ENCODE data around the gene USP17L17. TPM values are rescaled to one million over a fixed set of nuclear protein-coding genes. Genes with fewer than 3 reads are reported as not detected.
"Not testable (repeated sequence)": the region's sequence is repeated elsewhere in the genome, so short reads cannot be mapped to it uniquely, and the experiment has no call there.

The USP17L17 gene
- not detected in 2 replicates for total RNA-seq

- intact Hi-C loops (cut with micrococcal nuclease); H3K36me3 Mint-ChIP-seq (ENCODE audit: low read depth); H3K9me3 Mint-ChIP-seq; H3K27me3 Mint-ChIP-seq (ENCODE audit: insufficient read depth); DNase-seq (ENCODE audit: low spot score); H3K4me1 Mint-ChIP-seq (ENCODE audit: low read depth); H3K4me3 Mint-ChIP-seq; H3K27ac Mint-ChIP-seq: not testable (repeated sequence)
Measured at GRCh38 chr4:9243579-9243978, at the start of gene USP17L17. Gene USP17L17 (plus strand): TSS chr4:9243879. CDS start chr4:9243879, 0 bp downstream.

GRCh38 chr4:9210357-9210756, 33.3 kb upstream of the USP17L17 start, which contains the start of gene USP17L10:
Gene USP17L10 (plus strand): TSS chr4:9210657. CDS start chr4:9210657, 0 bp downstream.
- H3K9me3 Mint-ChIP-seq; H3K27me3 Mint-ChIP-seq (ENCODE audit: insufficient read depth); H3K4me1 Mint-ChIP-seq (ENCODE audit: low read depth); DNase-seq (ENCODE audit: low spot score); H3K36me3 Mint-ChIP-seq (ENCODE audit: low read depth); H3K27ac Mint-ChIP-seq; intact Hi-C loops (cut with micrococcal nuclease); H3K4me3 Mint-ChIP-seq: not testable (repeated sequence)

- H3K4me1 Mint-ChIP-seq (ENCODE audit: low read depth); intact Hi-C loops (cut with micrococcal nuclease); H3K27ac Mint-ChIP-seq; H3K4me3 Mint-ChIP-seq; H3K27me3 Mint-ChIP-seq (ENCODE audit: insufficient read depth); H3K9me3 Mint-ChIP-seq; H3K36me3 Mint-ChIP-seq (ENCODE audit: low read depth): not testable (repeated sequence)
- peak; percentile 0 for DNase-seq (ENCODE audit: low spot score)
Measured at GRCh38 chr4:9214701-9215100, 29.0 kb upstream of the USP17L17 start.

- H3K9me3 Mint-ChIP-seq; H3K27ac Mint-ChIP-seq; H3K27me3 Mint-ChIP-seq (ENCODE audit: insufficient read depth); H3K36me3 Mint-ChIP-seq (ENCODE audit: low read depth); H3K4me3 Mint-ChIP-seq; H3K4me1 Mint-ChIP-seq (ENCODE audit: low read depth); DNase-seq (ENCODE audit: low spot score); intact Hi-C loops (cut with micrococcal nuclease): not testable (repeated sequence)
Measured at GRCh38 chr4:9215105-9215504, 28.6 kb upstream of the USP17L17 start, which contains the start of gene USP17L11. Gene USP17L11 (plus strand): TSS chr4:9215405. CDS start chr4:9215405, 0 bp downstream.

- H3K27ac Mint-ChIP-seq; H3K9me3 Mint-ChIP-seq; H3K27me3 Mint-ChIP-seq (ENCODE audit: insufficient read depth); DNase-seq (ENCODE audit: low spot score); H3K4me3 Mint-ChIP-seq; H3K36me3 Mint-ChIP-seq (ENCODE audit: low read depth); H3K4me1 Mint-ChIP-seq (ENCODE audit: low read depth); intact Hi-C loops (cut with micrococcal nuclease): not testable (repeated sequence)
Measured at GRCh38 chr4:9219852-9220251, 23.8 kb upstream of the USP17L17 start, which contains the start of gene USP17L12. Gene USP17L12 (plus strand): TSS chr4:9220152. CDS start chr4:9220152, 0 bp downstream.

- H3K4me3 Mint-ChIP-seq; H3K27ac Mint-ChIP-seq; H3K4me1 Mint-ChIP-seq (ENCODE audit: low read depth); intact Hi-C loops (cut with micrococcal nuclease); DNase-seq (ENCODE audit: low spot score); H3K36me3 Mint-ChIP-seq (ENCODE audit: low read depth); H3K27me3 Mint-ChIP-seq (ENCODE audit: insufficient read depth); H3K9me3 Mint-ChIP-seq: not testable (repeated sequence)
Measured at GRCh38 chr4:9224596-9224995, 19.1 kb upstream of the USP17L17 start, which contains the start of gene USP17L13. Gene USP17L13 (plus strand): TSS chr4:9224896. CDS start chr4:9224896, 0 bp downstream.

GRCh38 chr4:9230249-9230648, 13.4 kb upstream of the USP17L17 start:
- intact Hi-C loops (cut with micrococcal nuclease); H3K4me3 Mint-ChIP-seq; H3K27me3 Mint-ChIP-seq (ENCODE audit: insufficient read depth); H3K27ac Mint-ChIP-seq; H3K4me1 Mint-ChIP-seq (ENCODE audit: low read depth); H3K36me3 Mint-ChIP-seq (ENCODE audit: low read depth); H3K9me3 Mint-ChIP-seq: not testable (repeated sequence)
- peak; percentile 0 for DNase-seq (ENCODE audit: low spot score)

GRCh38 chr4:9234085-9234484, 9.6 kb upstream of the USP17L17 start, which contains the start of gene USP17L15:
Gene USP17L15 (plus strand): TSS chr4:9234385. CDS start chr4:9234385, 0 bp downstream.
- H3K36me3 Mint-ChIP-seq (ENCODE audit: low read depth); H3K9me3 Mint-ChIP-seq; H3K27me3 Mint-ChIP-seq (ENCODE audit: insufficient read depth); H3K4me3 Mint-ChIP-seq; H3K27ac Mint-ChIP-seq; H3K4me1 Mint-ChIP-seq (ENCODE audit: low read depth); intact Hi-C loops (cut with micrococcal nuclease); DNase-seq (ENCODE audit: low spot score): not testable (repeated sequence)

- H3K27me3 Mint-ChIP-seq (ENCODE audit: insufficient read depth); DNase-seq (ENCODE audit: low spot score); H3K4me1 Mint-ChIP-seq (ENCODE audit: low read depth); intact Hi-C loops (cut with micrococcal nuclease); H3K9me3 Mint-ChIP-seq; H3K4me3 Mint-ChIP-seq; H3K36me3 Mint-ChIP-seq (ENCODE audit: low read depth); H3K27ac Mint-ChIP-seq: not testable (repeated sequence)
Measured at GRCh38 chr4:9238461-9238860, 5.2 kb upstream of the USP17L17 start.

GRCh38 chr4:9247953-9248680, 4.4 kb downstream of the USP17L17 start, which contains the start of gene USP17L18:
Gene USP17L18 (plus strand): TSS chr4:9248630. CDS start chr4:9248630, 0 bp downstream.
- H3K9me3 Mint-ChIP-seq; H3K27ac Mint-ChIP-seq; DNase-seq (ENCODE audit: low spot score); H3K36me3 Mint-ChIP-seq (ENCODE audit: low read depth); H3K4me1 Mint-ChIP-seq (ENCODE audit: low read depth); H3K4me3 Mint-ChIP-seq; intact Hi-C loops (cut with micrococcal nuclease); H3K27me3 Mint-ChIP-seq (ENCODE audit: insufficient read depth): not testable (repeated sequence)

- H3K9me3 Mint-ChIP-seq; DNase-seq (ENCODE audit: low spot score); H3K36me3 Mint-ChIP-seq (ENCODE audit: low read depth); H3K4me1 Mint-ChIP-seq (ENCODE audit: low read depth); H3K4me3 Mint-ChIP-seq; H3K27ac Mint-ChIP-seq; H3K27me3 Mint-ChIP-seq (ENCODE audit: insufficient read depth); intact Hi-C loops (cut with micrococcal nuclease): not testable (repeated sequence)
Measured at GRCh38 chr4:9253078-9253477, 9.4 kb downstream of the USP17L17 start, which contains the start of gene USP17L19. Gene USP17L19 (plus strand): TSS chr4:9253378. CDS start chr4:9253378, 0 bp downstream.

- H3K27ac Mint-ChIP-seq; DNase-seq (ENCODE audit: low spot score); H3K4me1 Mint-ChIP-seq (ENCODE audit: low read depth); H3K4me3 Mint-ChIP-seq; intact Hi-C loops (cut with micrococcal nuclease); H3K9me3 Mint-ChIP-seq; H3K36me3 Mint-ChIP-seq (ENCODE audit: low read depth); H3K27me3 Mint-ChIP-seq (ENCODE audit: insufficient read depth): not testable (repeated sequence)
Measured at GRCh38 chr4:9257824-9258223, 14.1 kb downstream of the USP17L17 start, which contains the start of gene USP17L20. Gene USP17L20 (plus strand): TSS chr4:9258124. CDS start chr4:9258124, 0 bp downstream.

GRCh38 chr4:9262572-9262971, 18.9 kb downstream of the USP17L17 start, which contains the start of gene USP17L21:
Gene USP17L21 (plus strand): TSS chr4:9262872. CDS start chr4:9262872, 0 bp downstream.
- H3K36me3 Mint-ChIP-seq (ENCODE audit: low read depth); H3K9me3 Mint-ChIP-seq; H3K4me3 Mint-ChIP-seq; DNase-seq (ENCODE audit: low spot score); H3K27ac Mint-ChIP-seq; H3K4me1 Mint-ChIP-seq (ENCODE audit: low read depth); intact Hi-C loops (cut with micrococcal nuclease); H3K27me3 Mint-ChIP-seq (ENCODE audit: insufficient read depth): not testable (repeated sequence)

All from activated T-helper 1 cell treated with anti-CD3 and anti-CD28 coated beads, Interleukin-12 subunit alpha, Interleukin-12 subunit beta, Interleukin-2, Interleukin-4 antibody, amounts not matched to agents 30 ng/mL and 10 ng/mL and 1 ng/mL, durations not matched to agents 14 hours and 24 hours and 36 hours (primary cell).